Naive thymus-derived CD4-positive, alpha-beta T cell (primary cell): Measurements from ENCODE around the gene FAM184B. TPM values are rescaled to one million over a fixed set of nuclear protein-coding genes. Genes with fewer than 3 reads are reported as not detected.
A peak's percentile ranks its signal among the peaks of the same experiment; 100 is the strongest.

Source experiments
- ATAC-seq: fragments of 150-1000 bp; cut with Tn5 transposase; 2 replicates; pipeline ENCODE4 v1.10.0; 2021; ENCODE audit warnings: mild to moderate bottlenecking, moderate library complexity
- CTCF ChIA-PET: fragments of 350-600 bp; sonication (Branson Sonifier 250); formaldehyde crosslinking; loops from one replicate; lab custom pipeline; 2021; ENCODE audit warnings: antibody characterized with exemption; lab: Charles Lee
- POLR2A ChIA-PET: fragments of 350-600 bp; sonication (Branson Sonifier 250); formaldehyde crosslinking; loops from one replicate; lab custom pipeline; 2021; ENCODE audit warnings: antibody characterized with exemption, inconsistent platforms; lab: Charles Lee
- DNase-seq, 9 donors: peaks; one replicate each; pipeline versions ENCODE4 v3.0.0 to v3.0.0-alpha.2; 2020 to 2022; ENCODE audit warnings: mixed read lengths in 1 of 9
- H3K27ac ChIP-seq: one replicate; pipeline ENCODE4 v1.7.0; 2013; ENCODE audit warnings: mild to moderate bottlenecking, low read depth, low read length, moderate library complexity
- H3K27me3 ChIP-seq, 2 donors: one replicate each; pipeline ENCODE4 v1.7.0; 2013; ENCODE audit warnings: low read length in 2 of 2, mild to moderate bottlenecking in 2 of 2, moderate library complexity in 2 of 2; ENCODE audit not compliant: control insufficient read depth in 2 of 2, insufficient read depth in 2 of 2
- H3K36me3 ChIP-seq, 3 experiments: 1 replicate in 2 of 3; 2 replicates in 1 of 3; pipeline ENCODE4 v1.7.0; 2013; ENCODE audit warnings: low read length in 3 of 3, mild to moderate bottlenecking in 3 of 3, moderate library complexity in 1 of 3; ENCODE audit not compliant: insufficient read depth in 3 of 3, control insufficient read depth in 2 of 3
- H3K4me1 ChIP-seq, 2 donors: one replicate each; pipeline ENCODE4 v1.7.0; 2013; ENCODE audit warnings: low read length in 2 of 2, mild to moderate bottlenecking in 2 of 2, moderate library complexity in 1 of 2; ENCODE audit not compliant: control insufficient read depth in 2 of 2, insufficient read depth in 2 of 2
- H3K4me3 ChIP-seq: 2 replicates; pipeline ENCODE4 v1.7.0; 2013; ENCODE audit warnings: mild to moderate bottlenecking, low read length
- H3K9me3 ChIP-seq, 3 experiments: 1 replicate in 2 of 3; 2 replicates in 1 of 3; pipeline ENCODE4 v1.7.0; 2013; ENCODE audit warnings: low read length in 3 of 3; ENCODE audit not compliant: control insufficient read depth in 2 of 3
- H3K27ac Mint-ChIP-seq, 9 donors: one replicate each; pipeline ENCODE4 v1.8.0; 2020 to 2022; ENCODE audit warnings: mixed read lengths in 9 of 9, mild to moderate bottlenecking in 8 of 9, moderate library complexity in 5 of 9, inconsistent platforms in 2 of 9
- H3K27me3 Mint-ChIP-seq, 5 donors: one replicate each; pipeline ENCODE4 v1.8.0; 2021 to 2022; ENCODE audit warnings: mixed read lengths in 5 of 5, mild to moderate bottlenecking in 1 of 5
- H3K36me3 Mint-ChIP-seq, 5 donors: one replicate each; pipeline ENCODE4 v1.8.0; 2020 to 2022; ENCODE audit warnings: mixed read lengths in 5 of 5, mild to moderate bottlenecking in 3 of 5, inconsistent platforms in 1 of 5
- H3K4me1 Mint-ChIP-seq, 7 donors: one replicate each; pipeline ENCODE4 v1.8.0; 2020 to 2022; ENCODE audit warnings: mixed read lengths in 7 of 7, mild to moderate bottlenecking in 3 of 7, inconsistent platforms in 1 of 7
- H3K4me3 Mint-ChIP-seq, 10 donors: one replicate each; pipeline ENCODE4 v1.8.0; 2020 to 2022; ENCODE audit warnings: mild to moderate bottlenecking in 10 of 10, mixed read lengths in 10 of 10, moderate library complexity in 6 of 10, inconsistent platforms in 2 of 10
- H3K9me3 Mint-ChIP-seq, 11 donors: one replicate each; pipeline ENCODE4 v1.8.0; 2020 to 2022; ENCODE audit warnings: mixed read lengths in 11 of 11, mild to moderate bottlenecking in 4 of 11, inconsistent platforms in 1 of 11, moderate library complexity in 1 of 11
- intact Hi-C, 2 donors: fragments of 100-400 bp; cut with micrococcal nuclease; formaldehyde crosslinking; loops; one replicate each; pipeline ENCODE4 v1.15.1; 2023
- polyA plus RNA-seq, 2 donors: library from polyadenylated mRNA; unstranded; fragments of 300-500 nt; fragmentation: Illumina TruSeq; gene quantifications; one replicate each; pipeline ENCODE4 v1.2.3, GENCODE V29; 2021
- total RNA-seq, 6 experiments: library from RNA in 5 of 6; stranded (reverse) in 5 of 6; gene quantifications; 1 replicate in 5 of 6; 2 replicates in 1 of 6; pipeline ENCODE4 v1.2.3 and lab custom pipeline; 2021 to 2026

Gene FAM184B
- total and polyA plus RNA-seq, 7 experiments from 2014 or later: 0.08 TPM; not detected in 6

GRCh38 chr4:17646693-17647092 is 134.7 kb downstream of the FAM184B start:
- Histone ChIP-seq H3K27ac (no peak overlapping the region), H3K27me3 (no peaks in the 10 kb centered on the region), H3K4me1 (peaks cover 0 to 19% of the 10 kb centered on the region in 2 donors), H3K9me3 (no peaks in the 10 kb centered on the region), H3K4me3 (no peak overlapping the region), H3K36me3 (no peaks in the 10 kb centered on the region)
- ChIA-PET CTCF (no interaction called here), POLR2A (interaction anchor here (0.5 kb wide), 1 partner anchor 28 kb away, joined by 3 read pairs; no protein-coding TSS in a partner anchor)
- Mint-ChIP-seq H3K9me3 (peaks cover 0 to 13% (median 0%) of the 10 kb centered on the region in 11 donors), H3K27ac (no peak overlapping the region), H3K36me3 (peaks cover 0 to 19% (median 0%) of the 10 kb centered on the region in 5 donors), H3K4me1 (peaks cover 5 to 28% (median 20%) of the 10 kb centered on the region in 7 donors), H3K27me3 (no peaks in the 10 kb centered on the region), H3K4me3 (no peak overlapping the region)
- no peak for ATAC-seq
- no peak for DNase-seq
- intact Hi-C loops: no loop called here

- Histone ChIP-seq H3K4me3 (no peak overlapping the region), H3K36me3 (no peaks in the 10 kb centered on the region), H3K9me3 (no peaks in the 10 kb centered on the region), H3K4me1 (no peaks in the 10 kb centered on the region), H3K27ac (no peak overlapping the region), H3K27me3 (no peaks in the 10 kb centered on the region)
- intact Hi-C loops: no loop called here
- H3K36me3 Mint-ChIP-seq: peaks cover 0 to 18% (median 0%) of the 10 kb centered on the region in 5 donors
- peak overlapping the region in 1 of 10 donors; percentile 31 for H3K4me3 Mint-ChIP-seq
- no peaks in the 10 kb centered on the region for H3K27me3 Mint-ChIP-seq
- CTCF ChIA-PET: no interaction called here
- no peak overlapping the region for H3K27ac Mint-ChIP-seq
- peaks cover 0 to 4% (median 0%) of the 10 kb centered on the region in 7 donors for H3K4me1 Mint-ChIP-seq
- DNase-seq (no peak), ATAC-seq (no peak)
- H3K9me3 Mint-ChIP-seq: peaks cover 0 to 10% (median 0%) of the 10 kb centered on the region in 11 donors
- POLR2A ChIA-PET: no interaction called here
These were observed 139.0 kb downstream of the FAM184B start for GRCh38 chr4:17642398-17642783.

- Mint-ChIP-seq H3K4me3 (no peak overlapping the region), H3K36me3 (peaks cover 0 to 16% (median 7%) of the 10 kb centered on the region in 5 donors), H3K4me1 (peaks cover 0 to 4% (median 0%) of the 10 kb centered on the region in 7 donors), H3K27ac (no peak overlapping the region), H3K27me3 (no peaks in the 10 kb centered on the region), H3K9me3 (peaks cover 0 to 3% (median 0%) of the 10 kb centered on the region in 11 donors)
- no peaks in the 10 kb centered on the region for H3K9me3 ChIP-seq
- POLR2A ChIA-PET: no interaction called here
- no peak for ATAC-seq
- DNase-seq: no peak
- CTCF ChIA-PET: interaction anchor here (0.9 kb wide), 1 partner anchor 90 kb away, joined by 3 read pairs; no protein-coding TSS in a partner anchor
- no peaks in the 10 kb centered on the region for H3K27me3 ChIP-seq
- H3K36me3 ChIP-seq: peaks cover 0 to 5% (median 0%) of the 10 kb centered on the region in 3 experiments
- no peak overlapping the region for H3K4me3 ChIP-seq
- no peaks in the 10 kb centered on the region for H3K4me1 ChIP-seq
- H3K27ac ChIP-seq: no peak overlapping the region
- intact Hi-C loops: loop anchor here (5.0 kb wide), 2 partner anchors 168 to 953 kb away; no protein-coding TSS in a partner anchor
These were observed 142.3 kb downstream of the FAM184B start for GRCh38 chr4:17639136-17639535.

GRCh38 chr4:17636696-17637622 is 144.5 kb downstream of the FAM184B start:
- DNase-seq: peak; percentile 33 to 71 (median 55)
- peaks cover 0 to 26% (median 6%) of the 10 kb centered on the region in 3 experiments for H3K36me3 ChIP-seq
- no peak overlapping the region for H3K4me3 Mint-ChIP-seq
- H3K27me3 ChIP-seq: no peaks in the 10 kb centered on the region
- H3K9me3 Mint-ChIP-seq: no peaks in the 10 kb centered on the region
- no peaks in the 10 kb centered on the region for H3K27me3 Mint-ChIP-seq
- CTCF ChIA-PET: interaction anchor here (0.6 to 3.6 kb wide), 6 partner anchors 19 to 89 kb away, joined by 3 to 21 read pairs (median 4); no protein-coding TSS in a partner anchor
- no peaks in the 10 kb centered on the region for H3K9me3 ChIP-seq
- POLR2A ChIA-PET: interaction anchor here (0.6 kb wide), 1 partner anchor 15 kb away, joined by 3 read pairs; no protein-coding TSS in a partner anchor
- H3K4me1 ChIP-seq: no peaks in the 10 kb centered on the region
- ATAC-seq: peak; percentile 89
- peaks cover 0 to 3% (median 0%) of the 10 kb centered on the region in 7 donors for H3K4me1 Mint-ChIP-seq
- peak overlapping the region; percentile 27 for H3K27ac ChIP-seq
- intact Hi-C loops: loop anchor here (1.0 to 5.0 kb wide), 6 partner anchors 60 to 956 kb away; partner anchors contain the start of gene LAP3 (in 2 of the 2)
- no peak overlapping the region for H3K4me3 ChIP-seq
- peak overlapping the region in 5 of 9 donors; percentile 32 to 65 (median 48) for H3K27ac Mint-ChIP-seq
- H3K36me3 Mint-ChIP-seq: peaks cover 0 to 26% (median 10%) of the 10 kb centered on the region in 5 donors

GRCh38 chr4:17636341-17636695 is 145.1 kb downstream of the FAM184B start:
- POLR2A ChIA-PET: interaction anchor here (0.6 kb wide), 1 partner anchor 16 kb away, joined by 3 read pairs; no protein-coding TSS in a partner anchor

GRCh38 chr4:17635056-17635455 is 146.4 kb downstream of the FAM184B start:
- no peaks in the 10 kb centered on the region for H3K4me1 ChIP-seq
- CTCF ChIA-PET: interaction anchor here (0.6 to 3.6 kb wide), 2 partner anchors 87 to 185 kb away, joined by 3 to 21 read pairs; no protein-coding TSS in a partner anchor
- Mint-ChIP-seq H3K27me3 (no peaks in the 10 kb centered on the region), H3K27ac (peak overlapping the region in 3 of 9 donors; percentile 10 to 33 (median 11)), H3K36me3 (peaks cover 0 to 35% (median 12%) of the 10 kb centered on the region in 5 donors), H3K4me1 (peaks cover 0 to 9% (median 0%) of the 10 kb centered on the region in 7 donors), H3K4me3 (no peak overlapping the region), H3K9me3 (no peaks in the 10 kb centered on the region)
- H3K36me3 ChIP-seq: peaks cover 0 to 43% (median 6%) of the 10 kb centered on the region in 3 experiments
- no peak for DNase-seq
- H3K9me3 ChIP-seq: no peaks in the 10 kb centered on the region
- no peak overlapping the region for H3K27ac ChIP-seq
- POLR2A ChIA-PET: no interaction called here
- no peak for ATAC-seq
- no peaks in the 10 kb centered on the region for H3K27me3 ChIP-seq
- H3K4me3 ChIP-seq: no peak overlapping the region
- intact Hi-C loops: loop anchor here (5.0 kb wide), 2 partner anchors 172 to 957 kb away; no protein-coding TSS in a partner anchor

More at GRCh38 chr4:17636341-17636695, 145.1 kb downstream of the FAM184B start:
- Mint-ChIP-seq H3K9me3 (no peaks in the 10 kb centered on the region), H3K27ac (peak overlapping the region in 3 of 9 donors; percentile 43 to 65 (median 52)), H3K36me3 (peaks cover 0 to 29% (median 13%) of the 10 kb centered on the region in 5 donors), H3K4me3 (no peak overlapping the region), H3K27me3 (no peaks in the 10 kb centered on the region), H3K4me1 (peaks cover 0 to 6% (median 0%) of the 10 kb centered on the region in 7 donors)
- peak; percentile 12 for ATAC-seq
- no peak overlapping the region for H3K4me3 ChIP-seq
- intact Hi-C loops: loop anchor here (1.0 to 5.0 kb wide), 6 partner anchors 59 to 956 kb away; partner anchors contain the start of gene LAP3 (in 2 of the 2)
- CTCF ChIA-PET: interaction anchor here (0.6 to 3.6 kb wide), 5 partner anchors 14 to 88 kb away, joined by 3 to 21 read pairs (median 4); no protein-coding TSS in a partner anchor
- H3K4me1 ChIP-seq: no peaks in the 10 kb centered on the region
- H3K9me3 ChIP-seq: no peaks in the 10 kb centered on the region
- peaks cover 0 to 32% (median 6%) of the 10 kb centered on the region in 3 experiments for H3K36me3 ChIP-seq
- H3K27me3 ChIP-seq: no peaks in the 10 kb centered on the region
- peak overlapping the region; percentile 27 for H3K27ac ChIP-seq
- DNase-seq: no peak
